ENCODE results near the gene EFNA5. TPM values are rescaled to one million over a fixed set of nuclear protein-coding genes. Genes with fewer than 3 reads are reported as not detected.

The EFNA5 gene
- total RNA-seq, 1 experiment from 2014 or later = 42.7 TPM

DNA sequence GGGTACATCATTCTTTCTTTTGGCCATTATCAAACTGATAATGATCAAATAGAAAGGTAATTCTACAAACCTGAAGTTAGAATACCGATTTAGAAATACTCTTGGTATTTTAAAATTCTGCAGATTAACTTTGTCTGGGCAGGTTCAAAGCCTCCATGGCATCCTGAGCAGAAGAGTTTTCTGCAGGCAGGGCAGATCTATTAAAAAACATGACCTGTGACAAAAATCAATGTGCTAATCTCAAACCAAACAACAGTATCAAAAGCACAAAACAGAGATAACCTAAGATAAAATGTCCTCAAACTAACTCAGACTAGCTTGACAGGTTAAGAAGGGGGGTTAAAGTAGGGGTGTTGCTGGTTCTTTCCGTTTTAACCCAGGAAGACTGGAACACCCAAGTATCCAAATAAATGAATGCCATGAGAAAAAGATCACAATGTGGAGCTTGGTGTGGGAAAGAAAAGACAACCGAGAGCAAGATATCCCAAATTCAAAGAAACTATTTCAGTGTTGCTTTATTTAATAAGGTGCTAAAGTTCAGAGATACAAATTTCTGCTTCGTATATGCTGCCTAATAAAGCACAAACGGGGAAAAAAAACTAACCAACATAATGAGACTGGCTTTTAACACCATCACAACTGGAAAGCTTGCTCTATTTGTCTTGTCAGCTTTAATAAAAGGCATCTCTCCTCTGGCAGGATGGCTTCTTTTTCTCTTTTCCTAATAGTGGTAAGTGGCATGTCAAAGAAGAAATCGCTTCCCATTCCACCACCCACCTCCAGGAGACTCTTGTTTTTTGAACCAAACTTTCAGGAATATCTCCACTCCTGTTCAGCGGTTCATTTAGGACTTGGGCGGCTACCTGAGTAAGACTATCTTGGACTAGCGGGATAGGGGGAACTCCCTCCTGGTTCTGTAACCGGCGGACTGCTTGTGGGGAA is 2.3 kb downstream of the EFNA5 start:
- BruUV-seq (replicated peaks) = no TSS peak
- Histone ChIP-seq H3K4me1 (replicated peaks; ENCODE audit: insufficient read depth) (peaks cover 44% of the 10 kb centered on the region), H3K27me3 (ENCODE audit: insufficient read depth, low read depth) (no peaks in the 10 kb centered on the region), H3K36me3 (ENCODE audit: low read depth) (peaks cover 21% of the 10 kb centered on the region), H3K9me3 (ENCODE audit: insufficient read depth, low read depth) (no peaks in the 10 kb centered on the region), H3K9me2 (ENCODE audit: insufficient read depth) (no peaks in the 10 kb centered on the region; the same call in 1 of the 2 replicates), H3K79me2 (ENCODE audit: low read depth) (peaks cover 85% of the 10 kb centered on the region), H3K4me3 (peak overlapping the region; percentile 66), H2AFZ (no peak overlapping the region), H3K27ac (peak overlapping the region; percentile 96), H4K20me1 (ENCODE audit: insufficient read depth) (peaks cover 37% of the 10 kb centered on the region), H3K4me2 (peak overlapping the region; percentile 98), H3F3A (ENCODE audit: insufficient read depth, low read depth) (peaks cover 8% of the 10 kb centered on the region; the same call in 1 of the 2 replicates)
- TF ChIP-seq, protein P1, sequence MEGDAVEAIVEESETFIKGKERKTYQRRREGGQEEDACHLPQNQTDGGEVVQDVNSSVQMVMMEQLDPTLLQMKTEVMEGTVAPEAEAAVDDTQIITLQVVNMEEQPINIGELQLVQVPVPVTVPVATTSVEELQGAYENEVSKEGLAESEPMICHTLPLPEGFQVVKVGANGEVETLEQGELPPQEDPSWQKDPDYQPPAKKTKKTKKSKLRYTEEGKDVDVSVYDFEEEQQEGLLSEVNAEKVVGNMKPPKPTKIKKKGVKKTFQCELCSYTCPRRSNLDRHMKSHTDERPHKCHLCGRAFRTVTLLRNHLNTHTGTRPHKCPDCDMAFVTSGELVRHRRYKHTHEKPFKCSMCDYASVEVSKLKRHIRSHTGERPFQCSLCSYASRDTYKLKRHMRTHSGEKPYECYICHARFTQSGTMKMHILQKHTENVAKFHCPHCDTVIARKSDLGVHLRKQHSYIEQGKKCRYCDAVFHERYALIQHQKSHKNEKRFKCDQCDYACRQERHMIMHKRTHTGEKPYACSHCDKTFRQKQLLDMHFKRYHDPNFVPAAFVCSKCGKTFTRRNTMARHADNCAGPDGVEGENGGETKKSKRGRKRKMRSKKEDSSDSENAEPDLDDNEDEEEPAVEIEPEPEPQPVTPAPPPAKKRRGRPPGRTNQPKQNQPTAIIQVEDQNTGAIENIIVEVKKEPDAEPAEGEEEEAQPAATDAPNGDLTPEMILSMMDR (conservative IDR thresholded peaks at IDR 0.05) = no peak
- no peak for TF ChIP-seq EZH2 (IDR thresholded peaks at IDR 0.05; ENCODE audit: low read depth)
- intact Hi-C loops (cut with micrococcal nuclease; ENCODE audit: unreplicated experiment) = no loop called here
- peak in 1 of 2 experiments; percentile 37 for DNase-seq
- ChIA-PET POLR2A (ENCODE audit: unreplicated experiment) (interaction anchor here (0.6 to 0.7 kb wide), 2 partner anchors 52 to 242 kb away, joined by 3 to 4 read pairs; no protein-coding TSS in a partner anchor), CTCF (no interaction called here)

DNA sequence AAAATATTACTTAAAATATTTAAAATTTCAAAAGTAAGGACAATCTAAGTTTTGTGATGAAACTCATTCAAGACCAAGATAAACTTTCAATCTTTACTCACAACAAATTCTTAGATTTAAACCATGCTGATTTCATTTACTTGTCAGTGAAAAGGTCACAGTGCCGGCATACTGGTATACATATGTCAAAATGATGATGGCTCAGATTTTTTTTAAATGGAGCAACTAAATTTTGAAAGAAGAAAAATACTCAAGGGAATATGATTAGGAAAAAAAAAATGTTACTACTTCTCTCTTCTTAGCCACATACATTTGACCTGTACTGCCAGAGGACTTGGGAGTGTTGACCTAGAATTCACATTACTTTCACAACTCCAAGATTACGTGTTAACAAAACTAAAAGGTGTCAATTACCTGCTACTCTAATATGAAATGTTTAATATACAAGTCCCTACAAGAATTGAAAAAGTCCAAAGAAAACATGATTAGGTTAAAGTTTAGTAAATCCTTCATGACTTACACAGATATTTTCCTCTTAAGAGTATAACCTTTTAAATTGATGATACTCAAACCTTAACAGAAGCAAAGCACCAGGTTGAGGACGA is 4.6 kb downstream of the EFNA5 start:
- Histone ChIP-seq H3K79me2 (ENCODE audit: low read depth) (peaks cover 100% of the 10 kb centered on the region), H3K9me2 (ENCODE audit: insufficient read depth) (no peaks in the 10 kb centered on the region; the same call in 1 of the 2 replicates), H3F3A (ENCODE audit: insufficient read depth, low read depth) (no peaks in the 10 kb centered on the region), H3K27me3 (ENCODE audit: insufficient read depth, low read depth) (no peaks in the 10 kb centered on the region), H3K9me3 (ENCODE audit: insufficient read depth, low read depth) (no peaks in the 10 kb centered on the region), H3K4me1 (replicated peaks; ENCODE audit: insufficient read depth) (peaks cover 44% of the 10 kb centered on the region), H2AFZ (no peak overlapping the region), H3K36me3 (ENCODE audit: low read depth) (peaks cover 25% of the 10 kb centered on the region), H4K20me1 (ENCODE audit: insufficient read depth) (peaks cover 53% of the 10 kb centered on the region), H3K4me2 (peak overlapping the region; percentile 98), H3K4me3 (peak overlapping the region; percentile 66), H3K27ac (peak overlapping the region; percentile 96)
- TF ChIP-seq, protein P1 (conservative IDR thresholded peaks at IDR 0.05) = no peak
- TF ChIP-seq EZH2 (IDR thresholded peaks at IDR 0.05; ENCODE audit: low read depth) = no peak
- ChIA-PET CTCF (no interaction called here), POLR2A (ENCODE audit: unreplicated experiment) (no interaction called here)
- no TSS peak for BruUV-seq (replicated peaks)
- intact Hi-C loops (cut with micrococcal nuclease; ENCODE audit: unreplicated experiment) = no loop called here
- peak in 1 of 2 experiments; percentile 39 for DNase-seq

DNA sequence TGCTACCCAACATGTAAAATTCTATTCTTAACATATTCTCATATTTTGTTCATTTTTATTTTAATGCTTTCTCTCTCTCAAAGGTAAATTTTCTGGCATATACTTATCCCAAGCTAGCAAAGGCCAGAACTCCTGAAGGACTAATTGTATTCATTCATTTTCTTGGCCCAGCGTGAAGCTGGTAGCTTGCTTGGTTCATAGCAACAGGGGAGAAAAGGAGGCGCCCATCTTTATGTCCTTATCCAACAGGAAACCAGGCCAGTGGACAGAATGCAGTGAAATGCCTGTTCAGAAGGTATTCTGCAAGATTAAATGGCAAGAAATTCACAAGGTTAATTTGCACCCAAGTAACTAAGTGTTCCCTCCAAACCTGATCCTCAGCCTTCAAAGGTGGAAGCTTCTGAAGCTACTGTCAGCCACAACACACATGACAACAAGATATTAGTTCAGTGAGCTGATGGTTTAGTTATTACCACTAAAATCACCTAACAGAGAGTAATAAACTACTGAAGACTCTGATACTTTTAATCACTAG is 5.6 kb downstream of the EFNA5 start:
- Histone ChIP-seq H3K27me3 (ENCODE audit: insufficient read depth, low read depth) (no peaks in the 10 kb centered on the region), H3K9me2 (ENCODE audit: insufficient read depth) (no peaks in the 10 kb centered on the region; the same call in 1 of the 2 replicates), H3K4me3 (no peak overlapping the region), H3K4me2 (peak overlapping the region; percentile 98), H3K27ac (0 out of 2 replicates have a peak overlapping the region, but pooled peaks have one; percentile 1), H2AFZ (no peak overlapping the region), H3F3A (ENCODE audit: insufficient read depth, low read depth) (no peaks in the 10 kb centered on the region), H3K36me3 (ENCODE audit: low read depth) (peaks cover 25% of the 10 kb centered on the region), H3K4me1 (replicated peaks; ENCODE audit: insufficient read depth) (peaks cover 44% of the 10 kb centered on the region), H3K79me2 (ENCODE audit: low read depth) (peaks cover 99% of the 10 kb centered on the region), H4K20me1 (ENCODE audit: insufficient read depth) (peaks cover 53% of the 10 kb centered on the region), H3K9me3 (ENCODE audit: insufficient read depth, low read depth) (no peaks in the 10 kb centered on the region)
- no peak for DNase-seq
- ChIA-PET POLR2A (ENCODE audit: unreplicated experiment) (no interaction called here), CTCF (no interaction called here)
- intact Hi-C loops (cut with micrococcal nuclease; ENCODE audit: unreplicated experiment) = no loop called here
- TF ChIP-seq, protein P1 (conservative IDR thresholded peaks at IDR 0.05) = no peak
- no peak for TF ChIP-seq EZH2 (IDR thresholded peaks at IDR 0.05; ENCODE audit: low read depth)
- BruUV-seq (replicated peaks) = no TSS peak

Measured in PC-9 (cell line).